HG02884 (cell line): ENCODE results near the gene HSD17B2.
"Not testable (repeated sequence)": the region's sequence is repeated elsewhere in the genome, so short reads cannot be mapped to it uniquely, and the experiment has no call there.

Experiments used
- ATAC-seq: cut with Tn5 transposase; IDR thresholded peaks from one replicate; pipeline ENCODE4 v1.9.1; 2021; ENCODE audit warnings: mild to moderate bottlenecking, moderate library complexity; ENCODE audit not compliant: unreplicated experiment

Gene HSD17B2, protein sequence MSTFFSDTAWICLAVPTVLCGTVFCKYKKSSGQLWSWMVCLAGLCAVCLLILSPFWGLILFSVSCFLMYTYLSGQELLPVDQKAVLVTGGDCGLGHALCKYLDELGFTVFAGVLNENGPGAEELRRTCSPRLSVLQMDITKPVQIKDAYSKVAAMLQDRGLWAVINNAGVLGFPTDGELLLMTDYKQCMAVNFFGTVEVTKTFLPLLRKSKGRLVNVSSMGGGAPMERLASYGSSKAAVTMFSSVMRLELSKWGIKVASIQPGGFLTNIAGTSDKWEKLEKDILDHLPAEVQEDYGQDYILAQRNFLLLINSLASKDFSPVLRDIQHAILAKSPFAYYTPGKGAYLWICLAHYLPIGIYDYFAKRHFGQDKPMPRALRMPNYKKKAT

GRCh38 chr16:82034981-82035612 is at the start of gene HSD17B2:
TSS of gene HSD17B2 (plus strand) at chr16:82035253. CDS start at chr16:82035425, 172 bp downstream.
- no peak for ATAC-seq

GRCh38 chr16:81987121-81987520 is 47.9 kb upstream of the HSD17B2 start:
- no peak for ATAC-seq

DNA sequence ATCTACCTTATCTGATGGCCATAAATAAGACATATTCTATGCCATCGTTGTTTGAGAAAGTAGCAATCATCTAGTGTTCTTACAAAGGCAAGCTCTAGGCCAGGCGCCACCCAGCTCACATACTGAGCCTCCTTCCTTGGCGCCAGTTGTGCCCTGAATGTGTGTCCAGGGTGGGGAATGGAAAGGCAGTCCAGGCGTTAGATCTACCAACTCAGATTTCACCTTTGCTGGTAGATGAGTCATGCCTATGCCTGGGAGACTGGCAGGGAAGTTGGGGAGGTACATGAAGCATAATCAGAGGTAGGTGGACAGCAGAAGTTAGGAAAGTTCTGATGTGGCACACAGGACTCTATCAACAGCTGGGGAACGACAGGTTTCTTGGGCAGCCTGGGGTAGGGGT is 47.3 kb upstream of the HSD17B2 start:
- no peak for ATAC-seq

DNA sequence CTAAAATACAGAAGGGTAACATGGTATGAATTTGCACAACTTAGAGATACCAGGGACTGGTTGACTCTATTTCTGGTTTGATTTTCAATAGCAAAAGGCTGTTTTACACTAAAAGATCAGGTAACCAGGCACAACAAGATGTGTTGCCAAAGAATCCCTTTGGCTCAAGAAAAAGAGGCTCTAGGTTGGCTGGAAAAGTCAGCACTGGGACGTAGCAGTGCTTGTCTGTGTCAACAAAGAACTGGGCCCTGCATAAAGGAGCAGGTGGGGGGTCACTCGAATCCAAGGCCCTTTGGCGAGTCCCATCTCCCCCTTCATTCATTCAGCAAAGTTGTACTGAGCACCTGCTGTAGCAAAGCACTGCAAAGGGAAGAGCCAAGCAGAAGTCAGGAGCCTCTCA is 42.2 kb upstream of the HSD17B2 start:
- ATAC-seq: no peak

- no peak for ATAC-seq
Measured at GRCh38 chr16:81994485-81994884, 40.6 kb upstream of the HSD17B2 start.

DNA sequence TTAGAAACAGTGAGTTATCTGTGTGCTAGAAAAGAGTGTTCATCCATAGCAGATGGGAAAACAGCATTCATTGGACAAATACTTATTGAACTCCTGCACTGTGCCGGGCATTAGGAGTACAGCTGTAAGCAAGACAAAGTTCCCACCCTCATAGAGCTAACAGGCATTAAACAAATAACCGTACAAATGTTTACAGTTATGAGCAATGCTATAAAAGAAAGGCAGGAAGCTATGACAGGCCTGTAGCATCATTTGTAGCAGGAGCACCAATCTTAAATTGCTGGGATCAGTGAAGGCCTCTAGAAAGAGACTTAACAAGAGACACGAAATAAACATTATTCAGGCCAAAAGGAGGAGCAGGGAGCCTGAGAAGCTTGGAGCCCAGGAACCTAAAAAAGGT is 39.4 kb upstream of the HSD17B2 start:
- no peak for ATAC-seq

DNA sequence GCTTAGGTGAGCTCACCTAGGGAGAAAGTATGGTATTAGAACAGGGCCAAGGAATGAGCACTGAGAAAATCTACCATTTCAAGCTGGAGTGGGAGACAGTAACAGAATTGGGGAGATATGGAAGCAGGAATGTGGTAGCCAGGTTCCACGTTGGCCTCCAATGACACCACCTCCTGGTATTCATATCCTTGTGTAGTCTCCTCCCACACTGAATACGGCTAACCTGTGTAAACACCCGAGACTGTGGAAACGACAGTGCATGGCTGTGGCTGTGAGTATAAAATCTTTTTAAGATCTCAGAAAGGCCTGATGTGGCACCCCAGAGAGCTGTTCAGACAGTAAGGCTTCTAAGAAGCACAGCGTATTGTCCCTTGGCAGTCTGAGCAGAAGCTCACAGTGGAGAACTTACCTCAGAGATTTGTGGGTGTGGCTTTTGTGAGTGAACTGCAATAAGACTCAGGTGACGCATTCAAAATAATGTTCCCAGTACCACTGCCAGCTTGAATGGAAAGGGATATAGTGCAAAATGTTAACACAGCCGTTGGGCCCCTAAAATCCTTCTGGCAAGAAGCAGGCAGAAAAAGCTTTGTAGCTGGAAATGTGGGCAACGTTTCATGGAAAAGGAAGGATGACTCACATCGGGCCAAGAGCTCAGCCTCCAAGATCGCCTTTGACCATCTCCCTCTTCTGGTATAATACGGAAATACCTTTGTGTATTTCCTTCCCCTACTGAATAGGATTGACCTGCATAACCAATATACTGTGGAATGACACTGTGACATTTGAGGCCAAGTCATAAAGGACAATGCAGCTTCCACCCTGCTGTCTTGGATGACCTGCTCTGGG is 38.2 kb upstream of the HSD17B2 start:
- ATAC-seq: no peak

GRCh38 chr16:81997738-81998137 is 37.3 kb upstream of the HSD17B2 start:
- no peak for ATAC-seq

DNA sequence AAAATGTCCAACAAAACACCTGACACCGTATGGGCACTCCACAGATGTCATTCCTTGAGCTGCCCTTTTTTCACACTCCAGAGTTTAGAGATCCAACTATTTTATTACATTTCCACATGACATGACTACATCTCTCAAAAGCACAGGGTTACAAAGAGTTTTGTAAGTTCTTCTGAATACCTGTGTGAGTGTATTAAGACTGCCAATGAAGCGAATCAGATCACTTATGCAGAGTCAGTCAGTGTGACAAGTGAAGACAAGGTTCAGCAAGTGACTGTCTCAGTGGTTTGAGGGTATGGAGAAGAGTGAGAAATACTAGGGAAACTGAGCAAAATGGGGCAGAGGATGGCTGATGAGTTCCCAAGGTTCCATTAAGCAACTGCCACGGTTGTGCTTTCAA is 32.2 kb upstream of the HSD17B2 start:
- no peak for ATAC-seq

DNA sequence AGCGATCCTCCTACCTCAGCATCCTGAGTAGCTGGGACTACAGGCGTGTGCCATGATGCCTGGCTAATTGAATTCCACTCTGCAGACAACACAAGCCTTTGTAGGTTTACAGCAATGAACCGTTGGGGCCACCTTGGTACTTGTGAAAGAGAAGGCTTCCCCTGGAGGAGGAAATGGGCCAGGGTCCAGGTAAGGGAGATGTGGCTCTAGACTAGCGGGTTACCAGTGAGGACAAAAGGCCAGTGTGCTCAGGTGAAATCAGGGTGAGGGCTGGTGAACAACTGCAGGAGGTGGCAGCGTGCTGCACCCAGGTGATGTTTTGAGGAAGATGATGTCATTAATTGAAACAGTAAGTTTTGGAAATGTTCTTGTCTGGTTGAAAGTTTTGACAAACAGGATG is 30.5 kb upstream of the HSD17B2 start:
- no peak for ATAC-seq

- ATAC-seq: no peak
Measured at GRCh38 chr16:82005027-82005830, 29.8 kb upstream of the HSD17B2 start.

- no peak for ATAC-seq
Measured at GRCh38 chr16:82006036-82006435, 29.0 kb upstream of the HSD17B2 start.

- no peak for ATAC-seq
Measured at GRCh38 chr16:82007189-82007588, 27.9 kb upstream of the HSD17B2 start.

DNA sequence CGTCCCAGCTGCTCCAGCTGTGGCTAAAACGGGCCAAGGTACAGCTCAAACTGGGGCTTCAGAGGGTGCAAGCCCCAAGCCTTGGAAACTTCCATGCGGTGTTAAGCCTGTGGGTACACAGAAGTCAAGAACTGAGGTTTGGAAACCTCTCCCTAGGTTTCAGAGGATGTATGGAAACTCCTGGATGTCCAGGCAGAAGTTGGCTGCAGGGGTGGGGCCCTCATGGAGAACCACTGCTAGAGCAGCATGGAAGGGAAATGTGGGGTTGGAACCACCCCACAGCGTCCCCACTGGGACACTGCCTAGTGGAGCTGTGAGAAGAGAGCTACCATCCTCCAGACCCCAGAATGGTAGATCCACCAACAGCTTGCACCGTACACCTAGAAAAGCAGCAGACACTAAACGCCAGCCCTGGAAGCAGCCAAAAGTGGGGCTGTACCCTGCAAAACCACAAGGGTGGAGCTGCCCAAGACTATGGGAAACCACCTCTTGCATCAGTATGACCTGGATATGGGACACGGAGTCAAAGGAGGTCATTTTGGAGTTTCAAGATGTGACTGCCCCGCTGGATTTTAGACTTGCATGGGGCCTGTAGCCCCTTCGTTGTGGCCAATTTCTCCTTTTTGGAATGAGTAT is 26.0 kb upstream of the HSD17B2 start:
- no peak for ATAC-seq

- ATAC-seq: not testable (repeated sequence)
Measured at GRCh38 chr16:82009789-82010188, 25.3 kb upstream of the HSD17B2 start.

DNA sequence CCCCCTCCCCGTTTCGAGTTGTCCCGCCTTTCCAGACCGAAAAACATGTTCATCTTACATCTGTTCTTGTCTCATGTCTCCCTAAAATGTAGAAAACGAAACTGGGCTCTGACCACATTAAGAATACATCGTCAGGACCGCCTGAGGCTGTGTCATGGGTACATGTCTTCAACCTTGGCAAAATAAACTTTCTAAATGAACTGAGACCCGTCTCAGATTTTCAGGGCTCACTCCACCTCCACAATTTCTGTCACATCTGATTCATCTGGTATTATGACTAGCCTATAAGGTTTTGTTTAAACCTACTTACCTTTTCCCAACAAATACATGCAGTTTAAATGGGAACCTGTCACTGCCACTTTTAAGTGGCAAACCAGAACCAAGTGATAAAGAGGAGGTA is 24.4 kb upstream of the HSD17B2 start:
- ATAC-seq: no peak

- ATAC-seq: peak; percentile 91
Measured at GRCh38 chr16:82011199-82011641, 23.8 kb upstream of the HSD17B2 start, which contains the start of gene SDR42E1. TSS of gene SDR42E1 (minus strand) at chr16:82011470. CDS start at chr16:82000858, 10,612 bp downstream.

- no peak for ATAC-seq
Measured at GRCh38 chr16:82013139-82013538, 21.9 kb upstream of the HSD17B2 start.

DNA sequence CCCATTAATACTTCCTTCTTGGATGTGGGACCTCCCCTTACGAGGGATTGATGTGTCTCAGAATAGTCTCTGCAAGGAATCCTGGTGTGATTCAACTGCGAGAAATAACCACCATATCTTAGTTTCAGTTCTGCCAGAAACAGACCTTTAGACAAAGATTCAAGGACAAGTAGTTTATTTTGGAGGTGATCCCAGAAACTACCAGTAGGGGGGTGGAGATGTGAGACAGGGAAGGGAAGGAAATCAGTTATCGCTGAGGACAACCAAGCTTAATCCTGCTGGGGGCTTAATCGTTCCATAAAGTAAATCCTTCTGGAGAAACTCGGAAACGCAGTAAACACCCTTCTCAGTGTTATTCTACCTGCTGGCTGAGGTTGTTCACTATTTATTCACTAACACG is 18.8 kb upstream of the HSD17B2 start:
- ATAC-seq: no peak

GRCh38 chr16:82016964-82017363 is 18.1 kb upstream of the HSD17B2 start:
- no peak for ATAC-seq
